Ovary (tissue), 3 donors: ENCODE measurements around the gene PLXNA2.

ENCODE experiments used
- EP300 ChIP-seq: sonication (generic); formaldehyde crosslinking; IDR thresholded peaks from one replicate; pipeline ENCODE4 v1.6.1; 2017; ENCODE audit warnings: antibody characterized with exemption
- POLR2A ChIP-seq: fragments of 450-650 bp; IDR thresholded peaks from one replicate; pipeline ENCODE4 v1.6.1; 2017; ENCODE audit warnings: antibody characterized with exemption, mild to moderate bottlenecking, moderate library complexity
- TF ChIP-seq, protein P1 (sequence below), 3 donors: fragments of 450-650 bp in 2 of 3; fragments of 200-600 bp in 1 of 3; IDR thresholded peaks; one replicate each; pipeline versions ENCODE4 v1.5.1 to v1.8.0; 2016 to 2022; ENCODE audit warnings: antibody characterized with exemption in 3 of 3, mild to moderate bottlenecking in 1 of 3
- donor health status: DM: no; HTN: no; CAD: no.

DNA sequence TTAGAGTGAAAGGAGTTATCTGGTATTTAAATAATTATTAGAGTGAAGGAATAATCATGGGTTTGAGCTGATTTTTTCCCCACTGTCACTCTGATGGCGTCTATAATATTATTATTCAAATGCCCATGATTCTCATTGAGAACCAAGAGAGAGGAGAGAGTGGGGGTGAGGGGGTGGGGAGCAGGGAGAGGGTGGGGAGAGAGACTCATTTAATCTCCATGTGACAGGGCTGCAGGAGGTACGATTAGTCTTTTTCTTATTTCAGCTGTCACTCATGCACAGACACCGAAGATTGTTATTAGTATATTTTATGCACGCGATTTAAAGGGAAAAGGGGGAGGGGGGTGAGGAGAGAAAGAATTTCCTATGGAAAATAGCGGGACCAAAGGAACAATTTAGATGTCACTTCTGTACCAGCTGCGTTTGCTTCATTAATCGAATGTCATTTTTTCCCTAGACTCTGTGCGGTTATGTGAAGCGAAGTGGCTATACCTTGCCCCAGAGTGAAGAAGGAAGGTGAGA lies 19.9 kb downstream of the PLXNA2 start:
- TF ChIP-seq, protein P1, sequence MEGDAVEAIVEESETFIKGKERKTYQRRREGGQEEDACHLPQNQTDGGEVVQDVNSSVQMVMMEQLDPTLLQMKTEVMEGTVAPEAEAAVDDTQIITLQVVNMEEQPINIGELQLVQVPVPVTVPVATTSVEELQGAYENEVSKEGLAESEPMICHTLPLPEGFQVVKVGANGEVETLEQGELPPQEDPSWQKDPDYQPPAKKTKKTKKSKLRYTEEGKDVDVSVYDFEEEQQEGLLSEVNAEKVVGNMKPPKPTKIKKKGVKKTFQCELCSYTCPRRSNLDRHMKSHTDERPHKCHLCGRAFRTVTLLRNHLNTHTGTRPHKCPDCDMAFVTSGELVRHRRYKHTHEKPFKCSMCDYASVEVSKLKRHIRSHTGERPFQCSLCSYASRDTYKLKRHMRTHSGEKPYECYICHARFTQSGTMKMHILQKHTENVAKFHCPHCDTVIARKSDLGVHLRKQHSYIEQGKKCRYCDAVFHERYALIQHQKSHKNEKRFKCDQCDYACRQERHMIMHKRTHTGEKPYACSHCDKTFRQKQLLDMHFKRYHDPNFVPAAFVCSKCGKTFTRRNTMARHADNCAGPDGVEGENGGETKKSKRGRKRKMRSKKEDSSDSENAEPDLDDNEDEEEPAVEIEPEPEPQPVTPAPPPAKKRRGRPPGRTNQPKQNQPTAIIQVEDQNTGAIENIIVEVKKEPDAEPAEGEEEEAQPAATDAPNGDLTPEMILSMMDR (IDR thresholded peaks at IDR 0.05) = no peak
- TF ChIP-seq EP300 (no peak), POLR2A (no peak)
